UCSD-AML1 (cell line): ENCODE results near the gene LIX1L.

Experiments
- DNase-seq: peaks from one replicate; lab custom pipeline; 2025; ENCODE audit not compliant: unreplicated experiment; lab: John Stamatoyannopoulos, UW

Gene LIX1L

GRCh38 chr1:145897969-145898368 is 59.8 kb downstream of the LIX1L start:
- no peak for DNase-seq

GRCh38 chr1:145895471-145895870 is 62.3 kb downstream of the LIX1L start:
- no peak for DNase-seq

GRCh38 chr1:145893306-145894055 is 64.3 kb downstream of the LIX1L start:
- no peak for DNase-seq

- no peak for DNase-seq
These were observed 65.2 kb downstream of the LIX1L start for GRCh38 chr1:145892486-145893087.

GRCh38 chr1:145891587-145892485 is 66.0 kb downstream of the LIX1L start:
- peak; percentile 85 for DNase-seq

- no peak for DNase-seq
These were observed 66.7 kb downstream of the LIX1L start for GRCh38 chr1:145891143-145891542.

GRCh38 chr1:145889722-145890121 is 68.1 kb downstream of the LIX1L start:
- DNase-seq = no peak

- no peak for DNase-seq
These were observed 70.2 kb downstream of the LIX1L start for GRCh38 chr1:145887631-145888030.

GRCh38 chr1:145886816-145887215 is 71.0 kb downstream of the LIX1L start:
- DNase-seq = no peak

GRCh38 chr1:145886390-145886789 is 71.4 kb downstream of the LIX1L start:
- no peak for DNase-seq

- DNase-seq = peak; percentile 78
These were observed 72.0 kb downstream of the LIX1L start, which contains the start of gene ANKRD35 for GRCh38 chr1:145885738-145886287. TSS of gene ANKRD35 (minus strand) at chr1:145885866. CDS start at chr1:145885758, 108 bp downstream.

GRCh38 chr1:145884675-145885074 is 73.1 kb downstream of the LIX1L start:
- no peak for DNase-seq
